ENCODE data around the gene CACNG8.

Gene CACNG8

GRCh38 chr19:53961523-53962356, 997 bp upstream of the CACNG8 start:
- TF ChIP-seq CTCF (IDR thresholded peaks at IDR 0.05; ENCODE audit: insufficient read depth, missing control alignments) = no peak
- DNase-seq (ENCODE audit: insufficient read length, low spot score) (no peak), FAIRE-seq (no peak)

GRCh38 chr19:53965091-53965490, 2.4 kb downstream of the CACNG8 start:
- no peak for FAIRE-seq
- no peak for DNase-seq (ENCODE audit: insufficient read length, low spot score)
- no peak for TF ChIP-seq CTCF (IDR thresholded peaks at IDR 0.05; ENCODE audit: insufficient read depth, missing control alignments)

GRCh38 chr19:53966931-53967330, 4.2 kb downstream of the CACNG8 start:
- no peak for TF ChIP-seq CTCF (IDR thresholded peaks at IDR 0.05; ENCODE audit: insufficient read depth, missing control alignments)
- DNase-seq (ENCODE audit: insufficient read length, low spot score) (no peak), FAIRE-seq (no peak)

GRCh38 chr19:53969366-53969765, 6.6 kb downstream of the CACNG8 start:
- FAIRE-seq (no peak), DNase-seq (ENCODE audit: insufficient read length, low spot score) (no peak)
- no peak for TF ChIP-seq CTCF (IDR thresholded peaks at IDR 0.05; ENCODE audit: insufficient read depth, missing control alignments)

- no peak for DNase-seq (ENCODE audit: insufficient read length, low spot score)
- no peak for TF ChIP-seq CTCF (IDR thresholded peaks at IDR 0.05; ENCODE audit: insufficient read depth, missing control alignments)
- no peak for FAIRE-seq
Measured at GRCh38 chr19:53971673-53972072, 8.9 kb downstream of the CACNG8 start.

- DNase-seq (ENCODE audit: insufficient read length, low spot score) = no peak
- no peak for FAIRE-seq
Measured at GRCh38 chr19:53977429-53977990, 14.8 kb downstream of the CACNG8 start.

More at GRCh38 chr19:53977429-53977990, 14.8 kb downstream of the CACNG8 start:
- TF ChIP-seq CTCF (IDR thresholded peaks at IDR 0.05; ENCODE audit: insufficient read depth, missing control alignments) = no peak

Data from D721Med (cell line).